ENCODE measurements around the gene NAT10.

Gene NAT10

GRCh38 chr11:34168642-34169420 is 63.4 kb downstream of the NAT10 start:
- no peak overlapping the region for H3K4me2 ChIP-seq (ENCODE audit: low read length)
- H3K4me3 ChIP-seq (ENCODE audit: low read depth, low read length, poor library complexity, severe bottlenecking), result no peak overlapping the region
- H3K36me3 ChIP-seq (ENCODE audit: insufficient read depth, low read length), result no peaks in the 10 kb centered on the region
- H3K9me3 ChIP-seq (ENCODE audit: low read length), result no peaks in the 10 kb centered on the region
- H3K9ac ChIP-seq (ENCODE audit: low read length), result no peak overlapping the region
- TF ChIP-seq CTCF (IDR thresholded peaks at IDR 0.05; ENCODE audit: low read length) (no peak), EZH2 (IDR thresholded peaks at IDR 0.05; ENCODE audit: borderline replicate concordance, low read length) (no peak)
- no peaks in the 10 kb centered on the region for H4K20me1 ChIP-seq (ENCODE audit: insufficient read depth, low read length)
- no peak overlapping the region for H2AFZ ChIP-seq (ENCODE audit: low read length)
- no peaks in the 10 kb centered on the region for H3K9me2 ChIP-seq (ENCODE audit: low read depth, low read length)
- H3K79me2 ChIP-seq (ENCODE audit: insufficient read depth, low read length), result no peaks in the 10 kb centered on the region
- H3F3A ChIP-seq (ENCODE audit: insufficient read depth, low read length), result no peaks in the 10 kb centered on the region
- no peaks in the 10 kb centered on the region for H3K4me1 ChIP-seq (ENCODE audit: insufficient read depth, low read length, severe bottlenecking)
- H3K27ac ChIP-seq (ENCODE audit: low read depth, low read length, poor library complexity, severe bottlenecking), result no peak overlapping the region
- H3K27me3 ChIP-seq (ENCODE audit: insufficient read depth, low read length), result no peaks in the 10 kb centered on the region; the same call in 1 of the 2 replicates

DNA sequence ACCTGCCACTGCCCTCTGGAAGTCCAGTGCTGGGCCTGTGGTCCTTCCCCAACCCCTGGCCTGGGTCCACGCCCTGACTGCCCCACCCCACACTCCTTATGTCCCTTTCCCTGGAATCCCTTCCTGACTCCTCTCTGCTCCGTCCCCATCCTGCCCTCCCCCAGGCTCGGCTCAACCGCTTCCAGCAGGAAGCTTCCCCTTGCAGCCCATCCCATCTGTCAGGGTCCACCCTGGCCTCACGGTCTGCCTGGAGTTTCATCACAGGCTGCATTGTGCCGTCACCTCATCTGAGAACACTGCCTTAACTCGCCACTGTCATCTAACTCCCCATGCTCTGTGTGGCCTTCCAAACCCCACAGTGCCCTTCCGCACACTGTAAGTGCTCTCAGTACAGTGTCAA is 64.3 kb downstream of the NAT10 start:
- no peak for TF ChIP-seq CTCF (IDR thresholded peaks at IDR 0.05; ENCODE audit: low read length)
- no peak for TF ChIP-seq EZH2 (IDR thresholded peaks at IDR 0.05; ENCODE audit: borderline replicate concordance, low read length)

GRCh38 chr11:34173050-34173449 is 67.6 kb downstream of the NAT10 start:
- H3K27ac ChIP-seq (ENCODE audit: low read depth, low read length, poor library complexity, severe bottlenecking), result no peak overlapping the region
- H3K4me1 ChIP-seq (ENCODE audit: insufficient read depth, low read length, severe bottlenecking), result no peaks in the 10 kb centered on the region
- H3K36me3 ChIP-seq (ENCODE audit: insufficient read depth, low read length), result no peaks in the 10 kb centered on the region
- H3K9me3 ChIP-seq (ENCODE audit: low read length), result no peaks in the 10 kb centered on the region
- H3K79me2 ChIP-seq (ENCODE audit: insufficient read depth, low read length), result no peaks in the 10 kb centered on the region
- H3F3A ChIP-seq (ENCODE audit: insufficient read depth, low read length), result no peaks in the 10 kb centered on the region
- H3K27me3 ChIP-seq (ENCODE audit: insufficient read depth, low read length), result peaks cover 3% of the 10 kb centered on the region; the same call in 1 of the 2 replicates
- H2AFZ ChIP-seq (ENCODE audit: low read length), result no peak overlapping the region
- no peak overlapping the region for H3K4me3 ChIP-seq (ENCODE audit: low read depth, low read length, poor library complexity, severe bottlenecking)
- TF ChIP-seq EZH2 (IDR thresholded peaks at IDR 0.05; ENCODE audit: borderline replicate concordance, low read length), result no peak
- no peak for TF ChIP-seq CTCF (IDR thresholded peaks at IDR 0.05; ENCODE audit: low read length)
- H3K9ac ChIP-seq (ENCODE audit: low read length), result no peak overlapping the region
- no peaks in the 10 kb centered on the region for H3K9me2 ChIP-seq (ENCODE audit: low read depth, low read length)
- no peaks in the 10 kb centered on the region for H4K20me1 ChIP-seq (ENCODE audit: insufficient read depth, low read length)
- no peak overlapping the region for H3K4me2 ChIP-seq (ENCODE audit: low read length)

More for the DNA sequence above, 64.3 kb downstream of the NAT10 start:
- no peaks in the 10 kb centered on the region for H3K36me3 ChIP-seq (ENCODE audit: insufficient read depth, low read length)
- no peak overlapping the region for H3K4me3 ChIP-seq (ENCODE audit: low read depth, low read length, poor library complexity, severe bottlenecking)
- no peak overlapping the region for H2AFZ ChIP-seq (ENCODE audit: low read length)
- H4K20me1 ChIP-seq (ENCODE audit: insufficient read depth, low read length), result no peaks in the 10 kb centered on the region
- H3K27me3 ChIP-seq (ENCODE audit: insufficient read depth, low read length), result no peaks in the 10 kb centered on the region; the same call in 1 of the 2 replicates
- no peaks in the 10 kb centered on the region for H3K79me2 ChIP-seq (ENCODE audit: insufficient read depth, low read length)
- H3K9me2 ChIP-seq (ENCODE audit: low read depth, low read length), result no peaks in the 10 kb centered on the region
- no peaks in the 10 kb centered on the region for H3F3A ChIP-seq (ENCODE audit: insufficient read depth, low read length)
- no peaks in the 10 kb centered on the region for H3K9me3 ChIP-seq (ENCODE audit: low read length)
- H3K4me1 ChIP-seq (ENCODE audit: insufficient read depth, low read length, severe bottlenecking), result no peaks in the 10 kb centered on the region
- H3K4me2 ChIP-seq (ENCODE audit: low read length), result no peak overlapping the region
- H3K9ac ChIP-seq (ENCODE audit: low read length), result no peak overlapping the region
- H3K27ac ChIP-seq (ENCODE audit: low read depth, low read length, poor library complexity, severe bottlenecking), result no peak overlapping the region
